Right hindlimb (tissue), 1 donor: Measurements from ENCODE around the gene PCGF5.
"Not testable (repeated sequence)": the region's sequence is repeated elsewhere in the genome, so short reads cannot be mapped to it uniquely, and the experiment has no call there.

ENCODE experiments used
- DNase-seq: peaks from one replicate; pipeline ENCODE4 v3.0.0-alpha.2; 2018

PCGF5 gene

DNA sequence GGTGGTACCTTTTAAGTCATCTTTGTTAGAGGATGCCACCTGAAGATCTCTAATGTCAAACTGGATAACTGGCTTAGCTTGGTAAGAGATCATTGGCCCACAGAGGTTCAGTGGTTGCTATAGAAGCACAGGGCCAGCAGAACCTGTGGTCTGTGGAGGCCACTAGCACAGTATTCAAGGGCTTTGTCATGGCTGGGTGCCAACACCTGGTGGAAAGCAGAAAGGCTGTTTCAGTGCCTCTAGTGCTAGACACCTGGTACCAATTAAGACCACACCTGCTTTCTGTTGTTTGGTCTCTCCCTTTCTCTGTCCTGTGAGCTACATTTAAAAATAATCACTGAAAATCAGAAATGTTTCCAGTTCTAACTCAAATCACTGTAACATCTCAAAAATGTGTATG is 10.0 kb upstream of the PCGF5 start:
- no peak for DNase-seq

DNA sequence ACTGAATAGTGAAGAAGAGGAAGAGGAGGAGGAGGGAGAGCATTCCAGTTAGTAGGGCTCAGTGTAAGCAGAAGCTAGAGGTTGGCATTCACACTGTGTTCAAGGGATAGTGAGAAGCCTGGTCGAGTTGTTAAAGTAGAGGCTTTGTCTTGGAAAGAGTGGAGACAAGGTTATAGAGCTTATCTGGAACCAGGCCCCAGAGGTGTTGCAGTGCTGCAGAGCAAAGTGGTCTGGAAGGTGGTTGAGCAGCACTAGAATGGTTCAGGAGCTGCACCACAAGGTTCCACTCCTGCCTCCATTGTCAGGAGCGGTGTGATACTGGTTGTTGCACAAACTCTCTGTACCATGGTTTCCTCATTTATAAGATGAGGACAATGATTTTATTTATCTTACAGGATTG is 8.8 kb upstream of the PCGF5 start:
- DNase-seq = no peak

DNA sequence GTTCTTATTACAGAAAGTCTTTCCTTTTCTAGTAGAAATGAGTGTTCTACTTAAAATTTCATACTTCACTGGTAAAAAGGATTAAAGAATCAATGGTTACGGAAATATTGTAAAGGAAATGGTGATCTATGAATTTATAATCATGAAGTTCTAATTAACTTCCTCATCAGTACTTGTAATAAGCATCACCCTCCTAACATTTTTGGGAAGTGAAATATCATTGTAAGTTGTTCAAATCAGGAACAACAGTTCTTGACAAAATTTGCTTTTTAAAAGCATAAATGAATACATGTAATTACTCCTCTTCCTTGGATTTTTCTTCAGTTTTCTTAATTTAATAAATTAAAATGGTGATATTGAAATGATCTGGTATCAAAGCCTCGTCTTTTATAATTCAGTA is 5.6 kb upstream of the PCGF5 start:
- no peak for DNase-seq

DNA sequence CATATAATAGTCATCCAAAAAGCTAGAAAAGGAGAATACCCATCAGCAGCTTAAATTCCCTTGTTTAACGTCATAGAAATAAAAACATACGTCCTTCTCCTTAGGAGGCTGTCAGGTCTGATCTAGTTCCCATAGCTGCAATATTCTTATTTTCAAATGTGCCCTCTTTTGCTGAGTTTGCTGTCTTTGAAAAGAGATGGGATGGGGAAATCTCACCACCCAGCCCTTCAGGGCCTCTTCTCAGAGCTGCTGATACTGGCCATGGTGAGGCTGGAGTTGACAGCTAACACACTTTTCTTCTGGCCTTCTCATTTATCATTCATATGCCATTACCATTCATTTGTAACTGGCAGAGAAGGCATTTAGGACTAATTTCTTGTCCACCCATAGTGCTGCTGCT is 5.1 kb upstream of the PCGF5 start:
- DNase-seq = no peak

DNA sequence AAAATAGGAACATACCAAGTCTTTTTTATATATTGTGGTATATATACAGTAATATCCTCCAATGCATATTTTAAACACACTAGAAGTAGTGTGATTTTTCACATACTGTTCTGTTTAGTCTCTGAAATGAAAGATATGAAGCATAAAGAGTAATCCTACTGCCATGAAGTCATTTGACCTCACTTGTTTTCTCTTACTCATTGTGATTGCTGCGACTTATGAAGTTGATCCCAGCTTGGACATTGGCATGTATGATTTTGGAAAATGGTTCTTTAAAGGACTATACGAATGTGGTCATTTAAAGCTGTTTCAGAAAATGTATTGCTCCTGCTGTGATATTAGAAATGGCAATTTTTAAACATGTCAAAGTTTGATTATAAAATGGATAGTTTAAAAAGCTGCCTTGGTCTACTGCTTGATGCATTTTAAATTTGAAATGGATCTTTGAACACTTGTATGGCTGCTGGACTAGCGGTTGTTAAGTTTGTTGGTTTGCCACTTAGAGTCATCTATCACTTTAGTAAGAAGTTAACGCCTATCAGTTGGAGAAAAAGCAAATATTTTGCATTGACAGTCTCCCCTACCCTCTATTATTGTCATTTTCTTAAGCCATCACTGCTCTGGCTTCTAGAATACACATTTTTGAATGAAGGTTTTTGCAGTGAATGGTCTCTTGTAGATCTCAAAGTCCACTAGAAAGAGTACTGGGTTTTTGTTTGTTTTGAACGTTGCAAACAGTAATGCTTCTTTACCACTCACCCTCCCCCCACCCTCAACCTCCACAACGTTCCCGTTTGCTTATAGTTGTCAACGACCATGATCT is 881 bp upstream of the PCGF5 start:
- no peak for DNase-seq

DNA sequence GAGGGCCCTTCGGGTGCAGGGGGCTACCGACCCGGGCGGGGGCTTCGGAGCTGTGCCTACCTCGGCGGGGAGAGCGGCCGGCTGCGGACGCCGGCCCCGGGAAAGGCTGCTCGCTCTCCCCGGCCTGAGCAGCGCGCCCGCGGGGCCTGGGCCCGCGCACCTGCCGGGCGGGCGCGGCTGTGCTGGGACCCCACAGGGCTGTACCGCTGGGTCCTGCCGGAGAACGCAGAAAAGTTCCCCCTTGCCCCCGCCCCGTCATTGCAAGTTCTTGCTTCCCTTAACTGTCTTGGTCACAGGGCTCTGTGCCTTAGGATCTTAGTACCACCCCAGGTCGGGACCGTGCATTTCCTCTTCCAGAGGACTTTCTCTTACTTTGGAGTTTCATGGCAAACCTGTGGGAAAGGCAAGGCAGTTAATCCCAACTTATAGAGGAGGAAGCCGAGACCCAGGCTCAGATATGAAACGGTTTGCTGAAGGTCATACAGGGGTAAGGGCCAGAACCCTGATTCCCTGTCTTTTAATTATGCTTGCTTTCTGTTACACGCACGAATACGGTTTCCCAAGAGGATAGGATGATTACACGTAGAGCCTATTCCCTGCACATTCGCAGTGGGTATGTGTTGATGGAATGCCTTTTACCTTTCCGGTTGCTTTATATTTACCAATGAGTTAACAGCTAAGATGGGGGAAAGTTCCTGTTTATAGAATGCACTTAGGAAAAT is 652 bp downstream of the PCGF5 start:
- DNase-seq = peak; percentile 34

DNA sequence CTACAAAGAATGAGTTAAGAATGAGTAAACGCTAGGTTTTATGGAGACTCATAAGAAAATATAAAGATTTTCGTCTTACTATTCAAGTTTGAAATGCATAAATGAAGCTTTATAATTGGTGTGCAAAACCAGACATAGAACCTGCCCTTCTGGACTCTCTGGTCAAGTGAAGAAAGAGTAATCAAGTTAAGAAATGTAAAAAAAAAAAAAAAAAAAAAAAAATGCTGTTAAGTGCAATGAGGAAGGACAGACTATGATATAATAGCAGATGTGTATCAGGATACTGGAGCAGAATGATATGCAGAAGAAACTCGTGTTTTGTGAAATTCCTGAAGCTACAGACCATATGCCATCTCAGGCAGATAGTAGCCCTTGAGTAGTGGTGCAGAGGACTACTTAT is 5.6 kb downstream of the PCGF5 start:
- no peak for DNase-seq

DNA sequence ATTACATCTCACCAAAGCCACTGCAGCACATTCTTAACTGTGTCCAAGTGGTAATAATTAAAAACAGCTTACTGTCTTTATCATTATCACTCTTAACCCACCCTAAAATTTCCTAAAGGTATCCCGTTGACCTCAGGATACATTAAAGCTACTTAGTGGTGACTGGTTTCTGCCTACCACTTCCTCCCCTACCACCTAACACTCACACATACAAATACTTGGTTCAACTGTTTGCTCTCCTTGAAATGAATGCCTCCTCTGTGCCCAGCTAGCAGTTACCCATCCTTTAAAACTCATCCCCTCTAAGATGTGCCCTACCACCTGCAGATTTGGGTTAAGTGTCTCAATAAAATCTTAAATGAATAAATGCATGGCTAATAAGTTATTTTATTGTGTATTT is 7.1 kb downstream of the PCGF5 start:
- no peak for DNase-seq

DNA sequence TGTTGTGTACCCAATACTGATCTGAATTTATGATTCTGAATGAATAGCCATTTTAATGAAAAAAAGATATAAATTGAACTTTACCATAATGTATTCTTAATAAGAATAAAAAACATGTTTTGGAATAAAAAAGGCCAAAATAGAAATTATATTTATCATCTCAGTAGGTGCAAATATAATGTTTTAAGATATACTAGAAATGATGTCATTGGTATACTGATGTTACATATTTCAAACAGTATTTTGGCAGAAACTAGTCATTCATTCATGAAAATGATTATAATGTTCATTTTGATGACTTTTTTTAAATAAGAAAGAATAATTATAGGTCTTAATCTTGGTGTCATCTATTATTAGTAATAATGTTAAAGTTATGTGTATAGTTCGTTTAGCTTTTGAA is 9.2 kb downstream of the PCGF5 start:
- no peak for DNase-seq

DNA sequence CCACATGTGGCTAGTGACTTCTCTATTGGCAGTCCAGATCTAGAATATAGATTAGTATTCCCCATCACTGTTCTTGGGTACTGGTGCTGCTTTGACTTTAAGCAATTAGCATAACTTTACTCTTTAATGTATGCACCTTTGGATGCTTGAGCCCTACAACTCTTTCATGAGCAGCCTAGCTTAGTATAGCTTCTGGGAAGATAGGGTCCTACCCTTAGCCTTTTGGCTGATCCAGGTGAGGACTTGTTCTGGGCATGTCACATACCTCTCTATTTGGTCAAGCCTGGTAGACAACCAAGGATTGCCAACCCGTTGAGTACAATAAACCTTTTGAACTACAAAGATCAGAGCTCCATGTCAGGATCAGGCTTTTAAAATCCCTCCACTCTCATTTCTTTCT is 17.7 kb downstream of the PCGF5 start:
- DNase-seq = no peak

DNA sequence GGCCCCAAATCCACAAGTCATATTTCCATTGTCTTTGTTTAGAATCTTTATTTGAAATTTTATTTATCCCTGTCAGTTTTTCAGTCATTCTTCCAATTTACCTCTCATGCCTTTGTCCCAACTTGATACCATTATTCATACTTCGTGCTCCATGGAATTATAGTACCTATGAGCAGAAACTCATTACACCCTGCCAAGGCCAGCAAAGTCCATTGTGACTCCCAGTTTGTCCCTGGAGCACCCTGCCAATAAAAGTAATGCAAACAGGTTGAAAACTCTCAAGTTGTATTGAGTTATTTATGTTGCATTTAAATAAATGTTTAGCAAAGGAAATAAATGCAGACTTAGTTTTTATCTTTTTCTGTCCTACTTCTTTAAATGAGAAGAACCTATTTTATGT is 19.3 kb downstream of the PCGF5 start:
- no peak for DNase-seq

DNA sequence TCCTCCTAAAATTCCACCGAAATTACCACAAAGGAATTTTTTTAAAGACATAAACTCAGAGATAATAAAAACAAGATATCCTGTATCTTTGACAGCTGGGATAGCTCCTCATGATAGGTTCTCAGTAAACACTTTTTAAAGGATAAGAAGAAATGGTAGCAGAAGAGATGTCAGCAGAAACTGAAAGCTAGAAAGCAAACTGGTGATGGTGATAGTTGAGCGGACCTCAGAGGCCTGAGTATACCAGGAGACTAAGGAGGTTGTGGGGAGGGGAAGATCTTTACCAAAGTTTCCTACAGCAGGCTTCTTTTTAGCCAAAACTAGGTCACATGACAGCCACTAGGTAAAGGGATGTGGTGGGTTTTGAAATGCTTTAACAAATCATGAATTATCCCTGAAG is 22.5 kb downstream of the PCGF5 start:
- DNase-seq = no peak

DNA sequence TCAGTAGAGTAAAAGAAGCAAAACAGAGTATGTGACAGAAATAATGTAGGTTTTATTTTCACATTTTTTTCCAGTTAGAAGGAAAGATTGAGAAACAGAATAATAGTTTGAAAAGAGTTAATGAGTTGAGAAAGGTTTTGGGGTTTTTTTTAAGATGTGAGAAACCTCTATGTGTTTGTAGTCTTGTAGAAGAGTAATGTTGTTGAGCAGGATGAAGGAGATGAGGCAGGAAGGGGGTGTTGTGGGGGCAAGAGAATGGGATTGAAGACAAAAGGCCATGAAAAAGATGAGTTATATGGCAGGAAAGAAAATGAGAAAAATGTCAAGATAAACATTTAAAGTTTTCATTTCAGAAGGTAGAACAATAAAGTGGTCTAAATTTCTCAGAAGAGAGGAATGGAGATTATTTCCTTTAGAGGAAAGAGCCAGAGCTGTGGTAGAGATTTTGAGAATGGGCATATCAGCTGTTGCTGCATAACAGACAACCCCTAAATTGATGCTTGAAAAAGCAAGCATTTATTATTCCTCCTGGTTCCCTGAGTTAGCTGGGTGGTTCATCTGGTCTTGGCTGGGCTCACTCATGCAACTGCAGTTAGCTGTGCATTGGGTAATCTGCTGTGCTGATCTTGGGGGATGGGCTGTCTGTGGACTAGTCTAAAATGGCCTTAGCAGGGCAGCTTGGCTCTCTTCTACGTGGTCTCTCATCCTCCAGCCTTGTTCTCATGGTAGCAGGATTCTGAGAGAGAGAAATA is 27.1 kb downstream of the PCGF5 start:
- no peak for DNase-seq

DNA sequence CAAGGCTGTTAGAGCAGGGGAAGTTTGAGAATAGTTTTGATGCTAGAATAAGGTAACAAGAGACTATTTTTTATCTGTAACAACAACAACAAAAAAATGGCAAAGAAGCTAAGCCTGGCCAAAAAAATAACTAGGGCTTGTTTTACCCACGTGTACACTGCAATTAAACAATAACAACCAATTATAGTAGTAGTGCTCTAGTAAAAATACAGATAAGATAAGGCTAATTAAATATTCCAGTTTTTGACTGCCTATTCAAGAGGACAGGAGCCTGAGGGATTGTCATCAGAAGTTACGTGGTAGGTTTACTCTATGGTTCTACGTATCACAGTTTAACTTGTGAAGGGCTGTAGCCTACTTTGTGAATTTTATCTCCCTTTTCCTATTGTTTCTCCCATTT is 29.2 kb downstream of the PCGF5 start:
- no peak for DNase-seq

DNA sequence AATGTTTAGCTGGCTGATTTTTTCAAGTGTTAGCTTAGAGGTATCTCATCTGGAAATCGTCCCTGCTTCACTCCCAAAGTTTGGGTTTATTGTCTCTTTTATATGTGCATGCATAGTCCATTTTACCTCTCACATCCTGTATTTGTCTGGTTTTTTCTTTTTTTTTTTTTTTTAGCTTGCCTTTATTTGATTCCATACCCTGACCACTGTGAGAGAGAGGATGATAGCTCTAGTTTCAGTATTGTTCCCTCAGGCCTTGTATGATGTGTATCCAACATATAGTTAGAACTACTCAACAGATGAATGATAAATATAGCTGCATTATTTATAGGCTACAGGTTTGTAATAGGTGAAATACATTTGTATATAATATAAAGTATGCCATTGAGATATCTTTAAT is 29.9 kb downstream of the PCGF5 start:
- DNase-seq = no peak

DNA sequence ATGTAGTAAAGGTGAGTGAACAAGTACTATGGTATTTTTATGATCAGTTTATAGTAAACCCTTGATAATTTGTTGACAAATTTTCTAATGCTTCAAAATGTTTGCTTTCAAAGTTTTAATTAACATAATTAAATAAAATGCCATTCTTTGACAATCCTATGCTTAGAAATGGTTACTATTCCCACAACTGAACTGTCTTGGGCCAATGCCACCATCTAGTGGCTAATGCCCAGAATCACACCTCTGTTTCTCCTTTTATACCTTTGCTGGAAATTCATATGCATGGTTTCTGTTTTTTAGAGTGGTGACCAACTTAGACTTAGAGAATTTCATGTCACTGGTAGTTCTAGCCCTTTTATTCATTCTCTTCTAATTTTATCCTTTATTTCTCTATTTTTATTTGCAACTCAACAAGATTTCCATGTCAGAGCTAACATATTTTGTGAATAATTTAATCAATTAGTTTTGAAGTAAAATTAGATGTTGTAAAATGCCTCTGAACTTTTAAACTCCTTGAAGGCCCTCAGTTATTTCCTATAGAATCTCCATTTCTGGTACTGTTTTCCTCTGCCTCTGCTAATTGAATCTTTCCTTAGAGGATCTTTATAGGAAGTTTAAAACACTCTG is 31.1 kb downstream of the PCGF5 start:
- DNase-seq = peak; percentile 67

DNA sequence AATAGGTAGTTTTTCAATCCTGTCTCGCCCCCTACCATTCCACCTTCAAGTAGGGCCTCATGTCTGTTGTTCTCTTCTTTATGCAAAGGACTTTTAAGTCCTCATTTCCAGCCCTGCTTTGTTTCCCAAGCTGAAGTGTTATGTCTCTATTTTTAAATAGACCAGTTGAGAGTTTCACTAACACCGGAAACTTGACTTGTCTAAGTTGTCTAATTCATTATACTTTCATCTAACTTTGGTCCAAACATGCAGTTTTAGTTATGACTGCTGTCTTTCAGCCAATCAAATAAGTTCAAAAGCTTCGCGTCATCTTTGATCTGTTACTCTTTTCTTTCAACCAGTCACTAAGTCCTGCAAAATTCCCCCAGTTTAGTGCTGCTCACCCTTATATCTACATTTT is 32.8 kb downstream of the PCGF5 start:
- DNase-seq = no peak

DNA sequence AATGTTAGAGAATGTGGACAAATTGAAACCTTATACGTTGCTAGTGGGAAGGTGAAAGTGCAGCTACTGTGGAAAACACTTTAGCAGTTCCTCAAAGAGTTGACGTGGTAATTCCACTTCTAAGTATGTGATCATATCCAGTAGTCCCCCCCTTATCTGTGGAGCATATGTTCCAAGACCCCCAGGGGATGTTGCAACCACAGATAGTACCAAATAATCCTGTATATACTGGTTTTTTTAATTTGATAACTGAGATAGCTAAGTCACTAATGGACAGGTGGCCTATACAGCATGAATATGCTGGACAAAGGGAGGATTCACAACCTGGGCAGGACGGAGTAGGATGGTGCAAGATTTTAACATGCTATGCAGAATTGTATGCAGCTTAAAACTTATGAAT is 36.8 kb downstream of the PCGF5 start:
- no peak for DNase-seq

DNA sequence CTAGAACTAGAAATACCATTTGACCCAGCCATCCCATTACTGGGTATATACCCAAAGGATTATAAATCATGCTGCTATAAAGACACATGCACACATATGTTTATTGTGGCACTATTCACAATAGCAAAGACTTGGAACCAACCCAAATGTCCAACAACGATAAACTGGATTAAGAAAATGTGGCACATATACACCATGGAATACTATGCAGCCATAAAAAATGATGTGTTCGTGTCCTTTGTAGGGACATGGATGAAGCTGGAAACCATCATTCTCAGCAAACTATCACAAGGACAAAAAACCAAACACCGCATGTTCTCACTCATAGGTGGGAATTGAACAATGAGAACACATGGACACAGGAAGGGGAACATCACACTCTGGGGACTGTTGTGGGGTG is 40.0 kb downstream of the PCGF5 start:
- DNase-seq = not testable (repeated sequence)

DNA sequence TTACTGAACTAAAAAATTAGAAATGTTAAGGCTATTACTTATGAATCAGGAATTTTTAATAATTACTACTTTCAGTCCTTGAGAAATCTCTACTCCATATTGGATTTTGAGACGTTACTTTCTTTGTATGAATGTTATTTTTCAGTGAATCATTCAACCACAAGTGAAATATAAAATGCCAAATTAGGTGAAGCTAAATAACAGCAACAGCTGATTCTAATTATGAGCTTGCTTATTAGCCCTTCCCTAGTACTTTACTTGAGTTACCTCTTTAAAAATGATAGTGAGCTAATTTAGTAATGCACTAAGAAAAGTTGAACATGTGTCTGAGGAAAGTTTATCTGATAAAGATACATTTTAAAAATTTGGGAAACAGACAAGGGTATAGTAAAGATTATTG is 51.4 kb downstream of the PCGF5 start:
- DNase-seq = no peak

DNA sequence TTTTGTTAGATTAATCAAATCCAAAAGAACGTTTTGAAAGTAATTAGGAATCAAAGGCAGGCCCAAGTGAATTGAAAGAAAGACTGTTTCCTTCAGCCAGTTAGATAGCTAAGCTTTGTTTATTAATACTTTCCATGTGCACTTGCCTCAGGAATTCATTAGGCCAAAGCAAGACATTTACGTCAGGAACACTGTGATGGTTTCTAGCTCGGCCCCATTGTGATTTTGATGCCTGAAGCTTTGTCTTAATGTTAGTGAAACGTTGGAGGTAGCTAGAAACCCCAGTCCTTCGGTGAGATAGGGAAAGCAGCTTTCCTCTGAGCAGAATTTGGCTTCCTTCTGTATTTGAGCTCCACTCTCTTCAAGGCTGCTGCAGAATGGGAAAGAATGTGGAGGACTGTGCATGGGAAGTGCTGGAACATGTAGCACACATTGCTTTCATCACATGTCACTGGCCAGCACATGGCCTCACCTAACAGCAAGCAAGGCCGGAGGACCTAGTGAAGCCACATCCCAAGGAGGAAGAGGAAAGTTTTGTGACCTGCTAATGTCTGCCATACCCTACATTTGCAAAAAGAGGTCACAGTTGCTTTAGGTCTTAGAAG is 64.1 kb downstream of the PCGF5 start:
- DNase-seq = no peak

DNA sequence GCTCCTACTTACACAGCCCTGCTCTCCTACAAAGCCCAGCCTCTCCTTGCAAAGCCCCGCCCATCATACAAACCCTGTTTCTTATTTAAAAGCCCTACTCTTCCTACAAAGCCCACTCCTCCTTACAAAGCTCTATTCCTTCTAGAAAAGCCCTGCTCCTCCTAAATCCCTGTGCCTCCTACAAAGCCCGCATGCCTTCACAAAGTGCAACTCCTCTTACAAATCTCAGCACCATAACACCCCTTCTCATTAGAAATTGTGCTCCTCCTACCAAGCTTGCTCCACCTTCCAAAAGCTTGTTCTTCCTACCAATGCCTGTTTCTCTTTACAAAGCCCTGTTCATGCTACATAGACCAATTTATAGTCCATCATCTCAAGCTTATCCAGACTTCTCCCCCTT is 66.1 kb downstream of the PCGF5 start:
- DNase-seq = no peak

DNA sequence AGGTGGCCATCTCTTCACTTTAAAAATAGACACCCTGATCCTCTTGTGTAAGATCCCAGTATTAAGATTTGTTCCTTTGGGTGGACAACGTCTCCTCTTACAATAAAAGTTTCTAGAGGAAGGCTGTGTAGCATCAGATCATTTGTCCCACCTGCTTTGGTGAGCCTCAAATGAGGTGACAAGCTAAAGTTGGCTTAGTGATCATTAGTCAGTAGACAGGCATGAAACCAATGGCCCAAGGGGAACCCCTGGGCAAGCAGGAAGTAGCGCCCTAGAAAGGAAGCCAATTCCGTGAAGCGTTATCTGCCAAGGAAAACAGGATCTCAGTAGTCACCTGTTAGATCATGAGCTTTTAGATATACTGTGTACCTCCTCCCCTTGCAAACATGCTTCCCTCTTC is 66.8 kb downstream of the PCGF5 start:
- DNase-seq = no peak
